Lung (tissue), 12 donors: ENCODE results near the gene TNFRSF13B. TPM values are rescaled to one million over a fixed set of nuclear protein-coding genes. Genes with fewer than 3 reads are reported as not detected.

Source experiments
- ATAC-seq: fragments of 200-7000 bp; cut with Tn5 transposase; one replicate; pipeline ENCODE4 v1.9.1; 2020; ENCODE audit warnings: moderate number of reproducible peaks; ENCODE audit not compliant: insufficient read depth, low FRiP score
- DNase-seq, 3 donors: peaks; one replicate each; pipeline ENCODE4 v3.0.0-alpha.2; 2013 to 2017
- H3K27ac ChIP-seq, 2 donors: one replicate each; pipeline ENCODE4 v1.5.1; 2013; ENCODE audit warnings: mild to moderate bottlenecking in 2 of 2, moderate library complexity in 2 of 2, control low read depth in 1 of 2, inconsistent platforms in 1 of 2, low read depth in 1 of 2, low read length in 1 of 2
- H3K27me3 ChIP-seq, 3 donors: one replicate each; pipeline ENCODE4 v1.5.1; 2013; ENCODE audit warnings: low read length in 2 of 3; ENCODE audit not compliant: control insufficient read depth in 3 of 3, insufficient read depth in 3 of 3
- H3K36me3 ChIP-seq, 4 donors: one replicate each; pipeline ENCODE4 v1.5.1; 2013; ENCODE audit warnings: low read length in 4 of 4, mild to moderate bottlenecking in 1 of 4, moderate library complexity in 1 of 4; ENCODE audit not compliant: control insufficient read depth in 4 of 4, insufficient read depth in 4 of 4
- H3K4me1 ChIP-seq, 5 donors: one replicate each; pipeline ENCODE4 v1.5.1; 2013; ENCODE audit warnings: low read length in 5 of 5, mild to moderate bottlenecking in 2 of 5, moderate library complexity in 1 of 5; ENCODE audit not compliant: control insufficient read depth in 5 of 5, insufficient read depth in 5 of 5
- H3K4me3 ChIP-seq: one replicate; pipeline ENCODE4 v1.5.1; 2013; ENCODE audit warnings: mild to moderate bottlenecking, control low read depth, moderate library complexity
- H3K9ac ChIP-seq, 2 donors: one replicate each; pipeline ENCODE4 v1.5.1; 2013; ENCODE audit warnings: low read length in 2 of 2, control low read depth in 1 of 2; ENCODE audit not compliant: insufficient read depth in 1 of 2
- H3K9me3 ChIP-seq, 4 donors: one replicate each; pipeline ENCODE4 v1.5.1; 2013; ENCODE audit warnings: low read length in 3 of 4, mild to moderate bottlenecking in 1 of 4, moderate library complexity in 1 of 4; ENCODE audit not compliant: control insufficient read depth in 4 of 4, insufficient read depth in 3 of 4
- WGBS, 2 donors: extraction: QIAGEN DNeasy Blood & Tissue Kit; methylation state at CpG; one replicate each; pipeline ENCODE4 v1.1.7; 2013; 5-methylcytosine and 5-hydroxymethylcytosine counted together
- polyA plus RNA-seq, 2 donors: library from polyadenylated mRNA; stranded (reverse); fragments of 200-250 nt; gene quantifications; one replicate each; pipeline ENCODE4 v1.2.1, GENCODE V29; 2013
- total RNA-seq, 2 donors: library from RNA; depleted of rRNA in 1 of 2; stranded (reverse); fragments of >200 nt in 1 of 2; gene quantifications; one replicate each; pipeline ENCODE4 v1.2.1, GENCODE V29; 2014 to 2021
- TF ChIP-seq, protein P1 (sequence below): IDR thresholded peaks from 2 replicates; pipeline ENCODE4 v1.5.1; 2012; ENCODE audit warnings: mild to moderate bottlenecking; ENCODE audit errors: control extremely low read depth, extremely low read depth
- donor health status: control.
- donor health status: control.
- donor health status: Bipolar disorder and iron deficiency.
- donor health status: healthy.
- donor health status: DM: yes; HTN: yes; CAD: no.

The TNFRSF13B gene
- total and polyA plus RNA-seq, 4 donors = 0.08 to 1.4 (median 0.48) TPM

DNA sequence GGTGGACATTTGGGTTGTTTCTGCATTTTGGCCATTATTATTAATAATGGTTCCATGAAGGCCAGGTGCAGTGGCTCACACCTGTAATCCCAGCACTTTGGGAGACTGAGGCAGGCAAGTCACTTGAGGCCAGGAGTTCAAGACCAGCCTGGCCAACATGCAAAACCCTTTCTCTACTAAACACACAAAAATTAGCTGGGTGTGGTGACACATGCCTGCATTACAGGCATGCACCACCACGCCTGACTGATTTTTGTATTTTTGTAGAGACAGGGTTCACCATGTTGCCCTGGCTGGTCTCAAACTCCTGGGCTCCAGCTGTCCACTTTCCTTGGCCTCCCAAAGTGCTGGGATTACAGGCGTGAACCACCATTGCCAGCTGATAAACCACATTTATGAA, 58.5 kb downstream of the TNFRSF13B start:
- H3K4me1 ChIP-seq = peaks cover 0 to 19% (median 1%) of the 10 kb centered on the region in 5 donors
- no peaks in the 10 kb centered on the region for H3K36me3 ChIP-seq
- TF ChIP-seq, protein P1, sequence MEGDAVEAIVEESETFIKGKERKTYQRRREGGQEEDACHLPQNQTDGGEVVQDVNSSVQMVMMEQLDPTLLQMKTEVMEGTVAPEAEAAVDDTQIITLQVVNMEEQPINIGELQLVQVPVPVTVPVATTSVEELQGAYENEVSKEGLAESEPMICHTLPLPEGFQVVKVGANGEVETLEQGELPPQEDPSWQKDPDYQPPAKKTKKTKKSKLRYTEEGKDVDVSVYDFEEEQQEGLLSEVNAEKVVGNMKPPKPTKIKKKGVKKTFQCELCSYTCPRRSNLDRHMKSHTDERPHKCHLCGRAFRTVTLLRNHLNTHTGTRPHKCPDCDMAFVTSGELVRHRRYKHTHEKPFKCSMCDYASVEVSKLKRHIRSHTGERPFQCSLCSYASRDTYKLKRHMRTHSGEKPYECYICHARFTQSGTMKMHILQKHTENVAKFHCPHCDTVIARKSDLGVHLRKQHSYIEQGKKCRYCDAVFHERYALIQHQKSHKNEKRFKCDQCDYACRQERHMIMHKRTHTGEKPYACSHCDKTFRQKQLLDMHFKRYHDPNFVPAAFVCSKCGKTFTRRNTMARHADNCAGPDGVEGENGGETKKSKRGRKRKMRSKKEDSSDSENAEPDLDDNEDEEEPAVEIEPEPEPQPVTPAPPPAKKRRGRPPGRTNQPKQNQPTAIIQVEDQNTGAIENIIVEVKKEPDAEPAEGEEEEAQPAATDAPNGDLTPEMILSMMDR = no peak
- no peak overlapping the region for H3K9ac ChIP-seq
- no peaks in the 10 kb centered on the region for H3K9me3 ChIP-seq
- 85 to 88% methylated on average over 2 of the region's 2 CpGs for WGBS, 2 donors
- peaks cover 0 to 2% (median 2%) of the 10 kb centered on the region in 3 donors for H3K27me3 ChIP-seq
- H3K4me3 ChIP-seq = no peak overlapping the region
- H3K27ac ChIP-seq = no peak overlapping the region
- DNase-seq (no peak), ATAC-seq (no peak)

DNA sequence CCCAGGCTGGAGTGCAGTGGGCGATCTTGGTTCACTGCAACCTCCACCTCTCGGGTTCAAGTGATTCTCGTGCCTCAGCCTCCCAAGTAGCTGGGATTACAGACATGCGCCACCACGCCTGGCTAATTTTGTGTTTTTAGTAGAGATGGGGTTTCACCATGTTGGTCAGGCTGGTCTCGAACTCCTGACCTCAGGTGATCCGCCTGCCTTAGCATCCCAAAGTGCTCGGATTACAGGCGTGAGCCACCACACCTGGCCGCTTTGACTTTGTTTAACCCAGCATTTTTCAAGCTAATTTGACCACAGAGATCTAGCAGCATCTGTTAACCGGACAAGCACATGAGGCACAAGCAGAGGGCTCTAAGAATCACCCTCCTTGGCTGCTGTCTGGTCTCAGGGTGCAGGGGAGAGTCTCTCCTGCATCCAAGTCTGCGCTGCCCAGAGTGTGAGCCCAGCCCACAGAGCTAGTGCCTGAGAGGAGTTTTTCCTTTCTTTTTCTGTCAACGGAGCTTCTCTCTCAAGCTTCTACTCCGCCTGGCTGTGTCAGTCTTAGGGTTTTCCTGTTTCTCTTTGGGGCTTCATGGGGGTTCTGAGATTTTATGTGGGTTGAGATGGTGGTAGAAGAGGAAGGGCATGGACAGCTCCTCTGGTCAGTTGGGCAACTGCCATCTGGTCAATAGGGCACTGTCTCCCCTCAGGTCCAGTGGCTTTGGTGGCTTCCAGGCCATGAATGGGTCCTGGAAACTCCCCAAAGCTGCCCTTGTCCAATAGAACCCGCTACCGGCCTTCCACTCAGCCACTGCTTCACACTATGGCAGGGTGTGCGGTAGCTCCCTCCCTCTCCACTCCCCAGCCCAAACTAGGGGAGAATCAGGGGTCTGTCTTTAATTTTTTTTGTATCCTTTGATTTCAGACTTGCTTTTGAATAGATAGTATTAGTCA, 59.6 kb downstream of the TNFRSF13B start:
- Histone ChIP-seq H3K9me3 (no peaks in the 10 kb centered on the region), H3K27me3 (peaks cover 0 to 2% (median 2%) of the 10 kb centered on the region in 3 donors), H3K36me3 (no peaks in the 10 kb centered on the region), H3K4me3 (no peak overlapping the region), H3K4me1 (peaks cover 0 to 8% (median 1%) of the 10 kb centered on the region in 5 donors), H3K9ac (no peak overlapping the region), H3K27ac (no peak overlapping the region)
- WGBS, 2 donors = 88 to 92% methylated on average over 17 of the region's 17 CpGs
- TF ChIP-seq, protein P1 = no peak
- DNase-seq (no peak), ATAC-seq (no peak)

DNA sequence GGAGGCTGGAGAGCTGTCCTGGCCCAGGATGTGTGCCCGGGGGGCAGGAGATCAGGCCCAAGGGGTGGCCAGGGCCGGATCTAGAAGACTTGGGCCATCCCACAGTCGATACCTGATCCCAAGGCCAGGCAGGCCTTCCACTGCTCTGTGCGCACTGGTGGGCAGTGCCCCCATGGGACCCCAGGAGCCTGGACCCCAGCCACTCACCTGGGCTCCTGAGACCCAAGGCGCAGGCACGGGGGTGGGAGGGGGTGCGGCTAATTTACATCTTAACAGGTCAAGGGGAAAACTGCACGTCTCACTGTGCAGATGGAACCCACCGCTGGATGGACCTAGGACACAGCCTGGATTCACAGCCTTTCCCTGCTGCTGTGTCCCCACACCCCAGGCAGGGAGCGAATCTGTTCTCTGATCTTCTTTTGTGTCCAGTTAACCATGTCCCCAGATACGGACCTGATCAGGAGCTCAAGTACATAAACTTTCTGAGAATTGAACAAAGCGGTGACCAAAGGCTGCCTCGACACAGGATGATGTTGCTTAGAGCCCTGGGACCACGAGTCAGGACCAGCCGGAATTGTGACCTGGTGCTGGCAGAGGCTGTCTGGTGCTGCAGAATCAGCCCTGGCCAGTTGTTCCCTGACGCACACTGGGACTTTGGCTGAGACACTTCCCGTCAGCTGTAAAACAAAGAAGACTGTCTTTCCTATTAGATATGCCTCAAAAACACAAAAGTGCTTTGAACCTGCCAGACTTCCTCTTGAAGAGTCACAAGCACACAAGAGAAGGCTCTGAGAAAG, 60.6 kb downstream of the TNFRSF13B start:
- H3K27me3 ChIP-seq = peaks cover 0 to 2% (median 2%) of the 10 kb centered on the region in 3 donors
- no peaks in the 10 kb centered on the region for H3K36me3 ChIP-seq
- WGBS, 2 donors = 82 to 89% methylated on average over 17 of the region's 17 CpGs
- H3K9me3 ChIP-seq = no peaks in the 10 kb centered on the region
- ATAC-seq (no peak), DNase-seq (peak in 2 of 3 donors; percentile 46 to 66)
- no peak overlapping the region for H3K4me3 ChIP-seq
- no peak overlapping the region for H3K9ac ChIP-seq
- TF ChIP-seq, protein P1 = no peak
- H3K4me1 ChIP-seq = peaks cover 0 to 3% (median 0%) of the 10 kb centered on the region in 5 donors
- no peak overlapping the region for H3K27ac ChIP-seq
